GM19240 (cell line): ENCODE results near the gene GAK.
"Not testable (repeated sequence)": the region's sequence is repeated elsewhere in the genome, so short reads cannot be mapped to it uniquely, and the experiment has no call there.

Source experiments
- DNase-seq: peaks from one replicate; pipeline ENCODE4 v3.0.0; 2011; ENCODE audit warnings: low spot score; ENCODE audit not compliant: insufficient read length

The GAK gene

DNA sequence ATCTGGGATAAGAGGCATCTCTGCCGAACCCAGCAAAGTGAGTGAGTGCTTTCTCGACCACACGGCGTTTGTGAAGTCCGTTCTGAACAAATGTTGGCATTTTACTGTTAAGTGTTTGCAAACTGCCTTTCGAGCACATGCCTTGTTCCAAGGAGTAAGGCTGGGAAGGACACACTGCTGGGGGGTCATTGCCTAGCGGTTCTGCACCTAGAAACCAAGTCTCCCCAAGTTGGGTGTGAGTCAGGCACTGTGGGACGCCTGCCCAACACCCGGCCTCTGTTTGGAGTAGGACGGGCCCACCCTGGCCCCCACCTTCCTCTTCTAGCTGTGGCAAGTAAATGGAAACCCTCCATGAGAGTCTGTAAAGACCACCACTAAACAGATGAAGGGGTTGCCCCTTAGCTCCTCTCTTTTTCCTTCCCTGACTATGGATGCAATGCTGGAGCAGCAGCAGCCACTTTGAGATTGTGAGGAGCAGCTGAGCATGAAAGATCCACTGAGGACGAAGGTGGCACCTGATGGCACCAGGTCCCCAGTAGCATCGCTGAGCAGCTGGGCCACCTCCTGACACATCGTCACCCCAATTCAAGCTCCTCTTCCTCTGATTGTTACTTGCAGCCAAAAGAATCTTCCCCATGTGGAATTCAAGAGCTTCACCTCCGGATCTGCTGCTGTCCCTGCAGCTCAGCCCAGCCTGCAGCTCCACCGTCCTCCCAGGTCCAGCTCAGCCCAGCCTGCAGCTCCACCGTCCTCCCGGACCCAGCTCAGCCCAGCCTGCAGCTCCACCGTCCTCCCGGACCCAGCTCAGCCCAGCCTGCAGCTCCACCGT is 112.5 kb downstream of the GAK start:
- DNase-seq = no peak

DNA sequence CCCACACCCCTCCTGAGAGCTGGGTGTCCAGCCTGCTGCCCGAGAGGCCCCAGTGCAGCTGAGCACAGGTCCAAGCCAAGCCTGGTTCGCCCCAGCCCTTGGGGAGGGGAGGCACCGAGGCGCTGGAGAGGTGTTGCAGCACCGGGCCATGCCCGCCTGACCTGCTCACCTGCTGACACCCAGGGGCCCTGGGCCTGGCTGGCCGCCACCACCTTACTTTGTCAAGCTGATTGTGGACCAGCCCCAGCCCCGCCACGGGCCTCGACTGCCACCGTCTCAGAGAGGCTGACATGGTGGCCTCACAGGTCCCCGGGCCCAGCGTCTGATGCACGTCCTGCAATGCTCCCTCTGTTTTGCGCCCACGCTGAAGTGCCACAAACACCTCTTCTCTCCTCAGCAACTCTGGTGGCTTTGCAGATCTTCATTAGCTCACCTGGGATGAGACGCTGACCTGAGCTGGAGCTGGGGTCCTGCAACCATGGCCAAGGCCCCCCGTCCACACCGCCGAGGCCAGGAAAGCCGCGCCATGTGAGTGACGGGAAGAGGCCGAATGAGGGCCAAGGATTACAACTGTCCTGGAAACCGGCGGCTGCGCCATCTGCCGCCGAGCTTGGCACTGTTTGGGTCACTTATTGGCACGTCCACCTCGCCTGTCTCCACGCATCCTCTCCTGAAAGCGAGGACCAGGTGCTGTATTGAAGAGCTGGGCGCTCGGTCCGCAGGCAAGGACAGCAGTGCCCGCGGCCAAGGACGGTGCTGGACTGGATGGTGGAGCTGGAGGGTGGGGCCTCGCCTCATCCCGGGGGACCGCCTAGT is 113.8 kb downstream of the GAK start:
- no peak for DNase-seq

DNA sequence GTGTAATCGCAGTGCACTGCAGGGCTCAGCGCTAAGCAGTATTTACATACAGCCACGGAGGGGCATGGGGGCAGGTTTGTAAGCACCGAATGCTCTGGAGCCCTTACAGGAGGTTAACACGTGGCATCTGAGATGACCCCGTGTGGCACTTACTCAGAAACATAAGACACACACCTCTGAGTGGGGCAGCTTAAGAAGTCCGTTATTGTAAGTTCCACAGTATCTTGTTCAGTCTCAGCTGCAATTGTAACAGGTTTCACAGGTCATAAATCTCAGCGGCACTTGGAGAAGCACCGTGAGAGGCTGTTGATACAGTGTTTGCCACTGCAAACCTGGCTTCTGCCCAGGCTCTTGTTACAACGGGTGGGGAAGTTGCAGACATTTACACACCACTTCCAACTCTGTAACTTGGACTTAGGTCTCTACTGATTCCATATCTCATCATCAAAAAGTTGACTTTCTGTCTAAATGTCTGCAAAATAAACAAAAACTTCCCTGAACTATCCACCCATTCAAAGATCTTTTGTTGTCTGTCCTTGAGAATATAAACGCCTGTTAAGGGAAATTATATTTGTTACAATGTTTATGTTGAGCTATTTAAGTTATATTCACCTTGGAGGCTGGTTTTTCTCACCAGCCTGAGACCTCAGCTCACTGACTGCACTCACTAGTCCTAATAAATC is 116.5 kb downstream of the GAK start:
- DNase-seq = no peak

DNA sequence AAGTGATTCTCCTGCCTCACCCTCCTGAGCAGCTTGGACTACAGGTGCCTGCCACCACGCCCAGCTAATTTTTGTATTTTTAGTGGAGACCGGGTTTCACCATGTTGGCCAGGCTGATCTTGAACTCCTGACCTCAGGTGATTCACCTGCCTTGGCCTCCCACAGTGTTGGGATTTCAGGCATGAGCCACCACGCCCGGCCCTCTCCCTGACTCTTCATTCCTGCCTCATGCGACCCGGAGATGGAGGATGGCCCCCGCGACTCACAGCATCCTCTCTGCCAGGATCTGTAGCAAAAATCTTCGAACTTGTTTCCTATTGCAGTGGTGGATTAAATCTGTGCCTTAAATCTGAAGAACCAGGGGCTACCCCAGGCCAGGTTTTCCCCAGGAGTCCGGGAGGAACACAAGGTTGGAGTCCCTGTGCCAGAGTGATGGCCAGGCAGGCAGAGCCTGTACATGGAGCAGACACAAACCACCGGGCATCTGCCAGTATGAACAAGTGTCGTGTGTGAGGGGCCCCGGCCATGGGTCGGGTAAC is 117.7 kb downstream of the GAK start:
- DNase-seq = no peak

DNA sequence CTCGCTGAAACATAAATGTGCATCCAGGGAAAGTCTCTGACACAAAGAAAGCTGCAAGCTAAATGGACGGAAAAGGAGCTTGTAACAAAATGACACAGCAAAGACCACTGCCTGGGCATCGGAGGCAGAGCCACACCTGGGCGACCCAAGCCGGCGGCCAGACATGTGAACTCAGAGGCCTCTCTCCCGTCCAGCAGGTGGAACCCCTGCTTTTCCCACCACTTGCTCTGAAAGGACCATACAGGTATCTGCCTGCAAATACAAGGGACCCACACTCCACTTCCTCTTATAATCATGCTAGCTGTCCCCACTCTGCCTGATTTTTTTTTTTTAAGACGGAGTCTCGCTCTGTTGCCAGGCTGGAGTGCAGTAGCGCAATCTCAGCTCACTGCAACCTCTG is 118.2 kb downstream of the GAK start:
- no peak for DNase-seq

DNA sequence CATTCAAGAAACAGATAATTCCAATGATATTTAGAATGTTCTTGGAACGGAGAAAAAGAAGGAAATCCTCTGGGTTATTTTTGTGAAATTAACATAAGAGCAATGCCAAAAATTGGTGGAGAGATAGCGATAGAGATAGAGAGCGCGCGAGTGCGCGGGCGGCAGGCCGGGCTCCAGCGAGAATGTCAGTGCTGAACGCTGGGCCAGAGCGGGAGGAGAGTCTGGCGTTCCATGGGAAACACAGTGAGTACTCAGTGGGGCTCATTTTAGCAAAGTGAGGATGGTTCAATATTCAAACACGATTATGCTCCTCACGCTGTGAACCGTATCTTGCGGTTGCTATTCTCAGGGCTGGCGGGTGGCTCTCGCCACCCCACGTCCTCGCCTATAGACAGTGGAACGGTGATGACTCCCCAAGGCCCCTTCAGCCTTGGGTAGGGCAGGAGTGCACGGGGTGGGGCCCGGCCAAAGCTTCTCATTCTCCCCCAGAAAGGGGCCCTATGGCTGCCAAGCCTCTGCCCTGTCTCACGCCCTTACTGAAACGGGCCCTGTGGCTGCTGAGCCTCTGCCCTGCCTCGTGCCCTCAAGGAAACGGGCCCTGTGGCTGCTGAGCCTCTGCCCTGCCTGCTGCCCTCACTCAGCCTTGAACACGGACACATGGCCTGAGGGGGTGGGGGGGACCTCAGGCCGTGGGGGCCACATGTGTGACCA is 123.1 kb downstream of the GAK start:
- no peak for DNase-seq

DNA sequence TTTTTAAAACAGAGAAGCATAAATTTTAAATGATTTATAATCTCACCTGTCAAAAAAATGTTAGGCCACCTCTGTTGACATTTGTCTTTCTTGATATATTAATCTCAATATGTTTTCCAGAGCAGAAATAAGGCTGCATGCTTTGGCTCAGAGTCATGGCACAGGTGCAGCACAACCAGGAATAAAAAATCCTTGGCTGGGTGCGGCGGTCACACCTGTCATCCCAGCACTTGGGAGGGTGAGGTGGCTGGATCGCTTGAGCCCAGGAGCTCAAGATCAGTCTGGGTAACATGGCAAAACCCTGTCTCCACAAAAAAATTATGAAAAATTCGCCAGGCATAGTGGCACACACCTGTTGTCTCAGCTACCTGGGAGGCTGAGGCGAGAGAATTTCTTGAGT is 124.3 kb downstream of the GAK start:
- DNase-seq = no peak

DNA sequence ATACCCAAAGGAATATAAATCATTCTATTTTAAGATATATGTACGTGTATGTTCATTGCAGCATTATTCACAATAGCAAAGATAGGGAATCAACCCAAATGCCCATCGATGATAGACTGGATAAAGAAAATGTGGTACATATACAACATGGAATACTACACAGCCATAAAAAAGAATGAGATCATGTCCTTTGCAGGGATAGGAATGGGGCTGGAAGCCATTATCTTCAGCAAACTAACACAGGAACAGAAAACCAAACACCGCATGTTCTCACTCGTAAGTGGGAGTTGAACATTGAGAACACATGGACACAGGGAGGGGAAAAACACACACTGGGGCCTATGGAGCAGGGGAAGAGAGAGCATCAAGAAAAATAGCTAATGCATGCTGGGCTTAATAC is 125.1 kb downstream of the GAK start:
- not testable (repeated sequence) for DNase-seq

DNA sequence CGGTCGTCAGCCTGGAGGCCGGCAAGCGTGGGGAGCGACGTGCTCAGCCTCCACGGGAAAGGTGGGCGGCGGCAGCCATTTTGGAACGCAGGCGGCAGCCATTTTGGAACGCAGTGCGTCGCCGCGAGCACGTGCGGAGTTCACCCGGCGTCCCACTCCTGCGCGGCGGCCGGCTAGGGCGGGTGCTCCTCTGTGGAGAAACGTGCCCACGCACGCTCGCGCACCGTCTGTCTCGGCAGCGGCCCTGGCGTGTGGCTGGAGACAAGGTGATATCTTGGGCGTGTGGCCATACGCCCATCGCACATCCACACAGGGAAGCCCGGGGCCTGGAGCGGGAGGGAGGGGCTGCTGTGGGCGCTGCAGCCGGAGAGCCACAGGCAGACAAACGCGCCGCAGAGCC is 127.3 kb downstream of the GAK start:
- DNase-seq = no peak

DNA sequence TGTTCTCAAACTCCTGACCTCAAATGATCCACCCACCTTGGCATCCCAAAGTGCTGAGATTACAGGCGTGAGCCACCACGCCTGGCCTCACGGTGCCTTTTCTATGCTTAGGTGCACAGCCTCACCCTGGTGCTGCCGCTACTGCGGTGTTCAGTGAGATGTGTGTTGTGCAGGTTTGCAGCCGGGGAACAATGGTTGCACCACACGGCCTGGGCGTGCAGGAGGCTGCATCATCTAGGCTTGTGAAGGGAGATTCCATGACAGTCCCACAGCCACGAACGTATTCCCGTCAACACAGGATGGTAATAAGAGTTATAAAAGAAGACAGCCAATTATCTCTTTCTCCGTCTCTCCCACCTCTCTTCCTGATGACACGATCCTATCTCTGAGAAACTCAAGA is 128.2 kb downstream of the GAK start:
- DNase-seq = no peak

DNA sequence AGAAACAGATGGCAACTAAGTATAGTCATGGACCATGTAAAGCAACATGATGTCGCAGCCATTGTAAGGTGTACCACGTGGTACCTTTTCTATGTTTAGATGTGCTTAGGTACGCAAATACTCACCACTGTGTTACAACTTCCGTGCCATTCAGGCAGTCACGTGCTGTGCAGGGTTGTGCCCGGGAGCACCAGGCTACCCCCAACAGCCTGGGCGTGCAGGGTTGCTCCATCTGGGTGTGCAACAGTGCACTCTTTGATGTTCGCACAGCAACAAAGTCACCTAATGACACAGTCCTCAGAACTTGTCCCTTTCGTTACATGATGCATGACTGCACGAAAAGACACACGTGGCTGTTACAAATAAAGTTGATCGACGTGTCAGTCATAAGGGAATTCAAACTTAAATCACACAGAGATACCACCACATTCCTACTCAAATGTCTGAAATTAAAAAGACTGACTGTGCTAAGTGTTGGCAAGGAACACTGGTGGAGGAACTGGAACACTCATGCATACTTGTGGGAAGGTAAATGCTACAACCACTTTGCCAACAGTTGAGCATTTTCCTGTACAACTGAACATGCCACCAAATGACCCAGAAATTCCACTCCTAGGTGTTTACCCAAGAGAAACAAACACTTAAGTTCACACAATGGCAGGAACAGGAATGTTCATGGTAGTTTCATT is 130.5 kb downstream of the GAK start:
- DNase-seq = no peak
